ENCODE results near the gene DNAJC10.
A peak's percentile ranks its signal among the peaks of the same experiment; 100 is the strongest.
"Not testable (repeated sequence)": the region's sequence is repeated elsewhere in the genome, so short reads cannot be mapped to it uniquely, and the experiment has no call there.

The DNAJC10 gene

GRCh38 chr2:182724656-182725055 lies 8.6 kb downstream of the DNAJC10 start:
- DNase-seq (ENCODE audit: low read depth): no peak
- no peak overlapping the region for H3K4me3 ChIP-seq (ENCODE audit: low read depth, low read length)
- TF ChIP-seq, protein P1, sequence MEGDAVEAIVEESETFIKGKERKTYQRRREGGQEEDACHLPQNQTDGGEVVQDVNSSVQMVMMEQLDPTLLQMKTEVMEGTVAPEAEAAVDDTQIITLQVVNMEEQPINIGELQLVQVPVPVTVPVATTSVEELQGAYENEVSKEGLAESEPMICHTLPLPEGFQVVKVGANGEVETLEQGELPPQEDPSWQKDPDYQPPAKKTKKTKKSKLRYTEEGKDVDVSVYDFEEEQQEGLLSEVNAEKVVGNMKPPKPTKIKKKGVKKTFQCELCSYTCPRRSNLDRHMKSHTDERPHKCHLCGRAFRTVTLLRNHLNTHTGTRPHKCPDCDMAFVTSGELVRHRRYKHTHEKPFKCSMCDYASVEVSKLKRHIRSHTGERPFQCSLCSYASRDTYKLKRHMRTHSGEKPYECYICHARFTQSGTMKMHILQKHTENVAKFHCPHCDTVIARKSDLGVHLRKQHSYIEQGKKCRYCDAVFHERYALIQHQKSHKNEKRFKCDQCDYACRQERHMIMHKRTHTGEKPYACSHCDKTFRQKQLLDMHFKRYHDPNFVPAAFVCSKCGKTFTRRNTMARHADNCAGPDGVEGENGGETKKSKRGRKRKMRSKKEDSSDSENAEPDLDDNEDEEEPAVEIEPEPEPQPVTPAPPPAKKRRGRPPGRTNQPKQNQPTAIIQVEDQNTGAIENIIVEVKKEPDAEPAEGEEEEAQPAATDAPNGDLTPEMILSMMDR (IDR thresholded peaks at IDR 0.05; ENCODE audit: control insufficient read depth, extremely low read depth, insufficient read depth): no peak

- no peak for DNase-seq (ENCODE audit: low read depth)
- H3K4me3 ChIP-seq (ENCODE audit: low read depth, low read length): no peak overlapping the region
- TF ChIP-seq, protein P1 (IDR thresholded peaks at IDR 0.05; ENCODE audit: control insufficient read depth, extremely low read depth, insufficient read depth): no peak
Observed at GRCh38 chr2:182726473-182726872, 10.4 kb downstream of the DNAJC10 start.

GRCh38 chr2:182728014-182728413 lies 12.0 kb downstream of the DNAJC10 start:
- TF ChIP-seq, protein P1 (IDR thresholded peaks at IDR 0.05; ENCODE audit: control insufficient read depth, extremely low read depth, insufficient read depth): no peak
- no peak overlapping the region for H3K4me3 ChIP-seq (ENCODE audit: low read depth, low read length)
- DNase-seq (ENCODE audit: low read depth): peak; percentile 3

DNA sequence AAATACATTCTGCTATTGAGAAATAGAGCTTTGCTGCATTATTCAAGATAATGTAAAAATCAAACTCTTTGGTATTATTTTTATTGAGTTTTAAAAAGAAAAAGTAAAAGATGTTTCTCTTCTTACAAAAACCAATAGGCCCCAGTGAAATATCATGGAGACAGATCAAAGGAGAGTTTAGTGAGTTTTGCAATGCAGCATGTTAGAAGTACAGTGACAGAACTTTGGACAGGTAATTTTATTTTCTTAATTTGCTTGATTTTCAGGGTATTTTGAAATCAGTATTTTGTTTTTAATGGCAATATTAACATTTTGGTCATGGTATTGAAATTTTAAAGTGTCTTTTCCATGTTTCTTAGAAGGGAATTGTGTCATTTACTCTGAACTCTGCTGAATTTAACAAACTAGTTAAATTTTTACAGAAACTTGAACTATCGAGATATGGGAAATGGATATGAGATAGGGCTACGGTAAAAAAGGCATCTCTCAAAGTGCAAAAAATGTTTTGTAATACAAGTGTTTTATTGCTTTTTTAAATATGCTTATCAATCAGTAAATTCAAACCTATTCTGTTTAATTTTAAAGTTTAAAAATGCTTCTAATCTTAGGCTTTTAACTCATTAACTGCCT lies 13.8 kb downstream of the DNAJC10 start:
- H3K4me3 ChIP-seq (ENCODE audit: low read depth, low read length): no peak overlapping the region
- TF ChIP-seq, protein P1 (IDR thresholded peaks at IDR 0.05; ENCODE audit: control insufficient read depth, extremely low read depth, insufficient read depth): no peak
- no peak for DNase-seq (ENCODE audit: low read depth)

- TF ChIP-seq, protein P1 (IDR thresholded peaks at IDR 0.05; ENCODE audit: control insufficient read depth, extremely low read depth, insufficient read depth): no peak
- H3K4me3 ChIP-seq (ENCODE audit: low read depth, low read length): no peak overlapping the region
- DNase-seq (ENCODE audit: low read depth): no peak
Observed at GRCh38 chr2:182730486-182730885, 14.4 kb downstream of the DNAJC10 start.

GRCh38 chr2:182732736-182733135 lies 16.7 kb downstream of the DNAJC10 start:
- no peak for DNase-seq (ENCODE audit: low read depth)
- H3K4me3 ChIP-seq (ENCODE audit: low read depth, low read length): no peak overlapping the region
- TF ChIP-seq, protein P1 (IDR thresholded peaks at IDR 0.05; ENCODE audit: control insufficient read depth, extremely low read depth, insufficient read depth): no peak

GRCh38 chr2:182733572-182733971 lies 17.5 kb downstream of the DNAJC10 start:
- H3K4me3 ChIP-seq (ENCODE audit: low read depth, low read length): no peak overlapping the region
- TF ChIP-seq, protein P1 (IDR thresholded peaks at IDR 0.05; ENCODE audit: control insufficient read depth, extremely low read depth, insufficient read depth): no peak
- DNase-seq (ENCODE audit: low read depth): no peak

DNA sequence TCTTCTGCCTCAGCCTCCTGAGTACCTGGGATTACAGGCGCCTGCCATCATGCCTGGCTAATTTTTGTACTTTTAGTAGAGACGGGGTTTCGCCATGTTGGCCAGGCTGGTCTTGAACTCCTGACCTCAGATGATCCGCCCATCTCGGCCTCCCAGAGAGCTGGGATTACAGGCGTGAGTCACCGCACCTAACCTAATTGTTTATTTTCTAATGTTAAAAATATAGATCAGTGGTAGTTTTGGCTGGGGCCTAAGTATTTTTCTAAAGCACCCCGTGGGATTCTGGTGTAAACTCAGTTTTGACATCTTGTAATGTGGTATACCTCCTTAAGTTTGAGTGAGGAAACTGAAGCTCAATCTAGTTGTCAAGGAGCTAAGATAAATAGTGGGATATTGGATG lies 20.8 kb downstream of the DNAJC10 start:
- not testable (repeated sequence) for H3K4me3 ChIP-seq (ENCODE audit: low read depth, low read length); DNase-seq (ENCODE audit: low read depth)

Measured in LNCaP clone FGC (cell line).